HG03196 (cell line): ENCODE data around the gene GRIN2A.

Source experiments
- ATAC-seq: cut with Tn5 transposase; IDR thresholded peaks from one replicate; pipeline ENCODE4 v1.9.1; 2021; ENCODE audit not compliant: unreplicated experiment

The GRIN2A gene

GRCh38 chr16:9791556-9791955 is 390.7 kb downstream of the GRIN2A start:
- ATAC-seq = no peak

GRCh38 chr16:9790199-9790598 is 392.0 kb downstream of the GRIN2A start:
- ATAC-seq = no peak

GRCh38 chr16:9787717-9788116 is 394.5 kb downstream of the GRIN2A start:
- ATAC-seq = no peak

GRCh38 chr16:9780831-9781230 is 401.4 kb downstream of the GRIN2A start:
- ATAC-seq = no peak

GRCh38 chr16:9778849-9779248 is 403.4 kb downstream of the GRIN2A start:
- no peak for ATAC-seq

DNA sequence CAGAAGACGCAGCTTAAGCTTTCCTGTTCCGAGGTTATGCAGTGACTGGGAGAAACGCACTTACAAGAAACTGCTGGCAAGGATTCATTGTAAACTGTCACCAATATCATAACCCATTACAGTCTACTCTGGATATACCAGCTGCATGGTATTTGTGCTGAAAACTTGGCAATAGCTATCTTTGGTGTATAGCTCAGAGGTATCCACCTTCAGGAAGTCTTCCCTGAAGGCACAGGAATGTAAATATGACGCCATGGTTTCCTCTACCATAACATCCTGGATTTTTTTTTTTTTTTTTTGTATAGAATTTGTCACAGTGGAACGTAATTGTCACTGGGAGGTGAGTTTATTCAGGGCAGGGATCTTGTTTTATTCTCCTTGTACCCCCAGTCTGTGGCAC is 406.2 kb downstream of the GRIN2A start:
- no peak for ATAC-seq

GRCh38 chr16:9773289-9773688 is 408.9 kb downstream of the GRIN2A start:
- no peak for ATAC-seq

GRCh38 chr16:9772526-9773225 is 409.6 kb downstream of the GRIN2A start:
- no peak for ATAC-seq

GRCh38 chr16:9766891-9767290 is 415.3 kb downstream of the GRIN2A start:
- no peak for ATAC-seq

DNA sequence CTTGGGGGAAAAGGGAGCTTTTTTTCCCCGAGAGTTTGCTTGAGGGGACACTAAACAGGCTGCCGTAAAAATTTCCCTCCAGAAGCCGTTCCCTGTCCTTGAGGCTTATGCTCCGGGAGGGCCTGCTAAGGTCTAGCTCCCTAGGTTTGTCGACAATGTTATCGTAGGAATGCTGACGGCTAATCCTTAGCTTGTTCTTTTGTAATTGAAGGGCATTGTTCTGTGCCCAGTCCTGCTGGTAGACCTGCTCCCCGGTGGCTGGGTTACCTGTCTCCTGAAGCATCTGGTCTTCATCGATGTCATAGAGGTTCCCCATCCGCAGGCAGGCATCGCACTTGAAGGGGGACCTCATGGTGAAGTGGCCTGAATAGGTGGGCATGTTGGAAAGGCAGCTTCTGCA is 418.7 kb downstream of the GRIN2A start:
- no peak for ATAC-seq

- no peak for ATAC-seq
Measured at GRCh38 chr16:9761870-9762269, 420.4 kb downstream of the GRIN2A start.

- ATAC-seq = no peak
Measured at GRCh38 chr16:9757687-9758086, 424.5 kb downstream of the GRIN2A start.

DNA sequence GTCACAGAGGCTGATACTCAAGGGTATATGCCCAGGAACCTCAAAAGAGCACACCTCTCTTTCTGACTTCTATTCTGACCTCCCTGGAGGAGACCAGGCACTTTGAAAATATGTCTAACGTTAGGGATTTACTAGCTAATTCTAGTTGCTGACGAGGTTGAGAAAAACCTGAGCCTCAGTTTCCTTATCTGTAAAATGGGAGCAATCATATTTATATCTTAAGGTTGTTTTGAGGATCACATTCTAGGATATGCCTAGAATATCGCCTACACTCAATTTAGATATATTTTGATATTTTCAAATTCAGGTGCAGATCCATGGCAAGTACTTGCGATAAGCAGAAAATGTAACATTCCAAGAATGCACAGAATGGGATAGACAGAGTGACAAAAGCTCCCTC is 425.8 kb downstream of the GRIN2A start:
- no peak for ATAC-seq

DNA sequence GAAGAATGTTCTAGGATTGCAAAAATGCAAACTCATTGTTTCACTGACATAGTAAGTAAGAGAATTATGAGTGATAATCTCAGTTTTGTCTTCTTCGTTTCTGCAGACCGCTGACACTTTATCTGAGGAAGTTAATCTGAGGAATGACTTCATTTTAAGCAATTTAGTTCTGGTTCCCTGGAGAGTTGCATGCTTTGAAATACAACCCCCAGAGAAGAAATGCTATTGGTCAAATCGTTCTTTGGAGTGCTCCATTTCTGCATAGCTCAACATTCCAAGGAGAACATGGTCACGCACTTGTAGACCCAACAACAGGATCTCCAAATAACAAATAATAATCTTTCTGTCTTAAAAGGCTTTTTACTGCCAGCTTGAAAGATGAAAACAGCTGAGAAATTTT is 427.1 kb downstream of the GRIN2A start:
- ATAC-seq = no peak

- ATAC-seq = no peak
Measured at GRCh38 chr16:9741776-9742175, 440.5 kb downstream of the GRIN2A start.

DNA sequence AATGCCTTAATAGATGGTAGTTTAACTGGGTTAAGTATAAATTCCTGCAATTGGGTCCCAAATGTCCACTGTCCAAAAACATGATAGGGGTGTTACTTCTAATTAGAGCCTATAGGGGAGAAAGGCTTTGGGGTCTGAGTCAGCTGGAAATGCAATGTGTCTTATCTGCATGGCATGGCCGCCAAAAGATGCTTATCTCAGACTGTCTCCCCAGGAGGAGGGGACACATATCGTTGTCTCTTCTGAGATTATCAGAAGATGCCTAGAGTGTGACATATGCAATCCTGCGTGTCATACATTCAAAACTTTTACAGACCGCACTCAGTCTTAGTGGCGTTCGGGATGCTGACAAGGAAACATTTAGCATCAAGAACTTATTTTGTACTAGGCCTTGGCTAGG is 442.9 kb downstream of the GRIN2A start:
- no peak for ATAC-seq

DNA sequence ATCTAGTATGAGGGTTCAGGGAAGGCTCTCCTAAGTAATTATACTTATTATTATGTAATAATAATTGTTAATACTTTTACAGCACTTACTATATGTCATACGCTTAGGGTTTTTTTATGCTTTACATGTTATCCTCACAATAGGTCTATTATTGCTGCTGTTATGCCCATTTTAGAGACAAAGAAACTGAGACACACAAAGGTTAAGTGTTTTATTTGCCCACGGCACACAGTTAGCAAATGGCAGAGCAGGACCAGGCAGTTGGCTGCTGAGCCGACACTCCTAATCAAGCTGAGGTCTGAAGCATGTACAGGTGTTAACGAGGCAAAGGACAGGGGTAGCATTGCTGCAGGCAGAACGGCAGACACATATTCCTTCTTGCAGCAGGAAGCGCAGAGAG is 443.5 kb downstream of the GRIN2A start:
- no peak for ATAC-seq

DNA sequence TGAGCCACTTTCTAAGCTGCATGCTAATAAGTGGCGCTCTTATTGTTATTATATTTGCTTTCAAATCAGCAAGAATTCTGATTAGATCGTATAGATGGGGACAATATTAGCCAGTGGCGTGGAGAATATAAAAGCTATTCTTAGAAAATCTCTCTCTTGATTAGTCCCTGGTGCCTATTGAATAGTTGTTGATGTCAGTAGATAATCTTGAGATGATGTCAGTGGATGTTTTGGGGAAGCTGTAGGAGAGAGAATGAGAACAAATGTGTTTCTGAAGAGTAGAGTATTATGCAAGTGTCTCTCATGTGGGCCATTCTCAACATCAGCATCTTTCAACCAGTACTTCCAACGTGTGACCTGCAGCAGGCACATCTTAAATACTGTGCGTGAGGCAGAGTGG is 445.7 kb downstream of the GRIN2A start:
- no peak for ATAC-seq

DNA sequence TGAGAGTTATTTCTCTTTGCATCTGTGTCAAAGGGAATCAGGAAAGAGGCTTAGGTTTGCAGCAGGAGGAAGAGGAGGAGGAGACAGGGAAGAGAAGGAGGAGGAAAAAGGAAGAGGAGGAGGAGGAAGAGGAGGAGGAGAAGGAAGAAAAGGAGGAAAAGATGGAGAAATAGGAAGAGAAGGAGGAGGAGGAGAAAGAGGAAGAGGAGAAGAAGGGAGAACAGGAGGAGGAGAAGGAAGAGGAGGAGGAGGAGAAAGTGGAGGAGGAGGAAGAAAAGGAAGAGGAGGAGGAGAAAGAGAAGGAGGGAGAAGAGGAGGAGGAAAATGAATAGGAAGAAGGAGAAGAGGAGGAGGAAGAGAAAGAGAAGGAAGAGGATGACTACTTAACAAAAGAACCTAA is 459.1 kb downstream of the GRIN2A start:
- ATAC-seq = no peak

- ATAC-seq = no peak
Measured at GRCh38 chr16:9713907-9714306, 468.3 kb downstream of the GRIN2A start.

DNA sequence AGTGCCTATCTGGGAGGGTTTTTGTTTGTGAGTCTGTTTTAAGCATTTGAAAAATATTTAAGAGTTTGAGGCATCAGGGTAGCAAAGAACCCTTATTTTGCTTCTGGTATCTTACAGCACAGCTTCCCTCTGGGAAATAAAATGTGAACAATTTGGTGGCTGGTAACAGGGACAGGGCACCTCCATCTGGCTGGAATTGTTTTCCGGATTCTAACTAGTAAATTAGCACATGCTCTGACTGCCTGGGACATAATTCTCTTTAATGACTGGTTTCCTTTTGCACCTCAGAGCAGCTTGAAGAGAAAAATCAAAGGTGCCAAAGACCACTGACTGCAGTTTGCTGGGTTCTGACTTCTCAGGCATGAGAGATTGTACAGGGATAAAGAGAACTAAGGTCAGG is 469.1 kb downstream of the GRIN2A start:
- no peak for ATAC-seq

- no peak for ATAC-seq
Measured at GRCh38 chr16:9708972-9709620, 473.1 kb downstream of the GRIN2A start.
